Activated CD8-positive, alpha-beta memory T cell treated with anti-CD3 and anti-CD28 coated beads, Interleukin-2, amount 10 ng/mL, durations not matched to agents 7 days and 5 days (primary cell): ENCODE data around the gene ZNF280D. TPM values are rescaled to one million over a fixed set of nuclear protein-coding genes. Genes with fewer than 3 reads are reported as not detected.

ENCODE experiments used
- ATAC-seq: fragments of 150-1000 bp; cut with Tn5 transposase; one replicate; pipeline ENCODE4 v1.10.0; 2021; ENCODE audit warnings: moderate library complexity
- CTCF ChIA-PET: fragments of 350-600 bp; sonication (Branson Sonifier 250); formaldehyde crosslinking; loops from one replicate; lab custom pipeline; 2021; ENCODE audit warnings: antibody characterized with exemption; lab: Charles Lee
- DNase-seq: peaks from one replicate; pipeline ENCODE4 v3.0.0-alpha.2; 2020
- H3K27ac Mint-ChIP-seq: one replicate; pipeline ENCODE4 v1.8.0; 2021; ENCODE audit warnings: mild to moderate bottlenecking, mixed read lengths
- H3K27me3 Mint-ChIP-seq: one replicate; pipeline ENCODE4 v1.8.0; 2021; ENCODE audit warnings: mixed read lengths
- H3K36me3 Mint-ChIP-seq: one replicate; pipeline ENCODE4 v1.8.0; 2021; ENCODE audit warnings: mild to moderate bottlenecking, mixed read lengths
- H3K4me1 Mint-ChIP-seq: one replicate; pipeline ENCODE4 v1.8.0; 2021; ENCODE audit warnings: mixed read lengths
- H3K4me3 Mint-ChIP-seq: one replicate; pipeline ENCODE4 v1.8.0; 2021; ENCODE audit warnings: mild to moderate bottlenecking, moderate library complexity, mixed read lengths
- H3K9me3 Mint-ChIP-seq: one replicate; pipeline ENCODE4 v1.8.0; 2022; ENCODE audit warnings: low read depth, mixed read lengths
- total RNA-seq, 2 experiments: library from RNA; stranded (reverse); gene quantifications; one replicate each; pipeline ENCODE4 v1.2.3, GENCODE V29; 2021

ZNF280D gene
- total RNA-seq, 2 experiments from 2014 or later = 20.0 to 22.2 TPM

GRCh38 chr15:56675930-56676329, 57.4 kb downstream of the ZNF280D start:
- Mint-ChIP-seq H3K4me1 (no peaks in the 10 kb centered on the region), H3K36me3 (peaks cover 39% of the 10 kb centered on the region), H3K9me3 (no peaks in the 10 kb centered on the region), H3K4me3 (no peak overlapping the region), H3K27me3 (no peaks in the 10 kb centered on the region), H3K27ac (no peak overlapping the region)
- ATAC-seq (no peak), DNase-seq (no peak)
- CTCF ChIA-PET = no interaction called here

GRCh38 chr15:56674857-56675256, 58.5 kb downstream of the ZNF280D start:
- ATAC-seq = no peak
- Mint-ChIP-seq H3K27me3 (no peaks in the 10 kb centered on the region), H3K36me3 (peaks cover 39% of the 10 kb centered on the region), H3K27ac (no peak overlapping the region), H3K9me3 (no peaks in the 10 kb centered on the region), H3K4me1 (no peaks in the 10 kb centered on the region), H3K4me3 (no peak overlapping the region)
- DNase-seq = no peak
- CTCF ChIA-PET = no interaction called here

- H3K36me3 Mint-ChIP-seq = peaks cover 36% of the 10 kb centered on the region
- ATAC-seq (no peak), DNase-seq (no peak)
- CTCF ChIA-PET = no interaction called here
- H3K4me3 Mint-ChIP-seq = no peak overlapping the region
- H3K27me3 Mint-ChIP-seq = no peaks in the 10 kb centered on the region
- no peaks in the 10 kb centered on the region for H3K9me3 Mint-ChIP-seq
- no peaks in the 10 kb centered on the region for H3K4me1 Mint-ChIP-seq
- no peak overlapping the region for H3K27ac Mint-ChIP-seq
Measured at GRCh38 chr15:56672721-56673120, 60.6 kb downstream of the ZNF280D start.

GRCh38 chr15:56667517-56667916, 65.8 kb downstream of the ZNF280D start:
- H3K36me3 Mint-ChIP-seq = peaks cover 36% of the 10 kb centered on the region
- H3K4me1 Mint-ChIP-seq = no peaks in the 10 kb centered on the region
- no peaks in the 10 kb centered on the region for H3K27me3 Mint-ChIP-seq
- ATAC-seq (no peak), DNase-seq (no peak)
- no peaks in the 10 kb centered on the region for H3K9me3 Mint-ChIP-seq
- no peak overlapping the region for H3K4me3 Mint-ChIP-seq
- CTCF ChIA-PET = no interaction called here
- H3K27ac Mint-ChIP-seq = no peak overlapping the region

GRCh38 chr15:56660943-56661342, 72.4 kb downstream of the ZNF280D start:
- CTCF ChIA-PET = no interaction called here
- no peak overlapping the region for H3K4me3 Mint-ChIP-seq
- no peaks in the 10 kb centered on the region for H3K27me3 Mint-ChIP-seq
- no peaks in the 10 kb centered on the region for H3K9me3 Mint-ChIP-seq
- ATAC-seq (no peak), DNase-seq (no peak)
- H3K4me1 Mint-ChIP-seq = peaks cover 10% of the 10 kb centered on the region
- H3K36me3 Mint-ChIP-seq = peaks cover 42% of the 10 kb centered on the region
- no peak overlapping the region for H3K27ac Mint-ChIP-seq

- Mint-ChIP-seq H3K9me3 (no peaks in the 10 kb centered on the region), H3K27ac (no peak overlapping the region), H3K4me3 (no peak overlapping the region), H3K27me3 (no peaks in the 10 kb centered on the region), H3K36me3 (peaks cover 33% of the 10 kb centered on the region), H3K4me1 (peaks cover 13% of the 10 kb centered on the region)
- DNase-seq (no peak), ATAC-seq (no peak)
- CTCF ChIA-PET = no interaction called here
Measured at GRCh38 chr15:56659197-56659596, 74.1 kb downstream of the ZNF280D start.

- CTCF ChIA-PET = no interaction called here
- Mint-ChIP-seq H3K9me3 (no peaks in the 10 kb centered on the region), H3K4me1 (peaks cover 15% of the 10 kb centered on the region), H3K27me3 (no peaks in the 10 kb centered on the region), H3K36me3 (peaks cover 24% of the 10 kb centered on the region), H3K27ac (no peak overlapping the region), H3K4me3 (no peak overlapping the region)
- DNase-seq (no peak), ATAC-seq (no peak)
Measured at GRCh38 chr15:56654624-56655023, 78.7 kb downstream of the ZNF280D start.

- ATAC-seq (no peak), DNase-seq (no peak)
- H3K4me1 Mint-ChIP-seq = peaks cover 14% of the 10 kb centered on the region
- CTCF ChIA-PET = no interaction called here
- H3K4me3 Mint-ChIP-seq = no peak overlapping the region
- no peaks in the 10 kb centered on the region for H3K9me3 Mint-ChIP-seq
- H3K36me3 Mint-ChIP-seq = peaks cover 24% of the 10 kb centered on the region
- H3K27ac Mint-ChIP-seq = no peak overlapping the region
- no peaks in the 10 kb centered on the region for H3K27me3 Mint-ChIP-seq
Measured at GRCh38 chr15:56654216-56654615, 79.1 kb downstream of the ZNF280D start.

GRCh38 chr15:56653787-56654186, 79.5 kb downstream of the ZNF280D start:
- Mint-ChIP-seq H3K9me3 (no peaks in the 10 kb centered on the region), H3K36me3 (peaks cover 24% of the 10 kb centered on the region), H3K4me3 (no peak overlapping the region), H3K4me1 (peaks cover 12% of the 10 kb centered on the region), H3K27me3 (no peaks in the 10 kb centered on the region), H3K27ac (no peak overlapping the region)
- DNase-seq (no peak), ATAC-seq (no peak)
- CTCF ChIA-PET = no interaction called here

- Mint-ChIP-seq H3K36me3 (peaks cover 24% of the 10 kb centered on the region), H3K27ac (no peak overlapping the region), H3K4me1 (peaks cover 12% of the 10 kb centered on the region), H3K27me3 (no peaks in the 10 kb centered on the region), H3K4me3 (no peak overlapping the region), H3K9me3 (no peaks in the 10 kb centered on the region)
- CTCF ChIA-PET = no interaction called here
- DNase-seq (no peak), ATAC-seq (no peak)
Measured at GRCh38 chr15:56653107-56653506, 80.2 kb downstream of the ZNF280D start.

- Mint-ChIP-seq H3K27ac (no peak overlapping the region), H3K27me3 (no peaks in the 10 kb centered on the region), H3K9me3 (no peaks in the 10 kb centered on the region), H3K4me3 (no peak overlapping the region), H3K4me1 (peaks cover 4% of the 10 kb centered on the region), H3K36me3 (peaks cover 8% of the 10 kb centered on the region)
- CTCF ChIA-PET = no interaction called here
- ATAC-seq = no peak
- no peak for DNase-seq
Measured at GRCh38 chr15:56648311-56648710, 85.0 kb downstream of the ZNF280D start.

- CTCF ChIA-PET = no interaction called here
- H3K9me3 Mint-ChIP-seq = no peaks in the 10 kb centered on the region
- DNase-seq (no peak), ATAC-seq (no peak)
- no peaks in the 10 kb centered on the region for H3K27me3 Mint-ChIP-seq
- H3K4me3 Mint-ChIP-seq = no peak overlapping the region
- peaks cover 4% of the 10 kb centered on the region for H3K4me1 Mint-ChIP-seq
- H3K36me3 Mint-ChIP-seq = no peaks in the 10 kb centered on the region
- no peak overlapping the region for H3K27ac Mint-ChIP-seq
Measured at GRCh38 chr15:56640549-56640948, 92.8 kb downstream of the ZNF280D start.

GRCh38 chr15:56640127-56640526, 93.2 kb downstream of the ZNF280D start:
- Mint-ChIP-seq H3K4me1 (peaks cover 4% of the 10 kb centered on the region), H3K27ac (no peak overlapping the region)
- CTCF ChIA-PET = no interaction called here

GRCh38 chr15:56639631-56640030, 93.7 kb downstream of the ZNF280D start:
- peaks cover 4% of the 10 kb centered on the region for H3K4me1 Mint-ChIP-seq
- no peak for ATAC-seq

More at GRCh38 chr15:56640127-56640526, 93.2 kb downstream of the ZNF280D start:
- DNase-seq (no peak), ATAC-seq (no peak)
- Mint-ChIP-seq H3K9me3 (no peaks in the 10 kb centered on the region), H3K27me3 (no peaks in the 10 kb centered on the region), H3K36me3 (no peaks in the 10 kb centered on the region), H3K4me3 (no peak overlapping the region)

GRCh38 chr15:56631765-56632164, 101.5 kb downstream of the ZNF280D start:
- CTCF ChIA-PET = no interaction called here
- Mint-ChIP-seq H3K27me3 (no peaks in the 10 kb centered on the region), H3K4me3 (no peak overlapping the region), H3K9me3 (no peaks in the 10 kb centered on the region), H3K36me3 (peaks cover 6% of the 10 kb centered on the region), H3K27ac (no peak overlapping the region), H3K4me1 (peaks cover 7% of the 10 kb centered on the region)
- ATAC-seq (no peak), DNase-seq (no peak)

More at GRCh38 chr15:56639631-56640030, 93.7 kb downstream of the ZNF280D start:
- no peak overlapping the region for H3K4me3 Mint-ChIP-seq
- DNase-seq = no peak
- H3K36me3 Mint-ChIP-seq = no peaks in the 10 kb centered on the region
- no peaks in the 10 kb centered on the region for H3K9me3 Mint-ChIP-seq
- no peaks in the 10 kb centered on the region for H3K27me3 Mint-ChIP-seq
- no peak overlapping the region for H3K27ac Mint-ChIP-seq
- CTCF ChIA-PET = no interaction called here
